ENCODE results near the gene GRK3. TPM values are rescaled to one million over a fixed set of nuclear protein-coding genes. Genes with fewer than 3 reads are reported as not detected.
"Not testable (repeated sequence)": the region's sequence is repeated elsewhere in the genome, so short reads cannot be mapped to it uniquely, and the experiment has no call there.

The GRK3 gene
- total RNA-seq, 1 donor from 2014 or later = 0.20 TPM

GRCh38 chr22:25697181-25697664 lies 132.7 kb downstream of the GRK3 start:
- no peak for DNase-seq (ENCODE audit: low read depth, low spot score)

- no peak for DNase-seq (ENCODE audit: low read depth, low spot score)
Observed at GRCh38 chr22:25697978-25698377, 133.5 kb downstream of the GRK3 start.

GRCh38 chr22:25698461-25698860 lies 134.0 kb downstream of the GRK3 start:
- DNase-seq (ENCODE audit: low read depth, low spot score) = no peak

- no peak for DNase-seq (ENCODE audit: low read depth, low spot score)
Observed at GRCh38 chr22:25698978-25699377, 134.5 kb downstream of the GRK3 start.

- DNase-seq (ENCODE audit: low read depth, low spot score) = no peak
Observed at GRCh38 chr22:25701056-25701780, 136.7 kb downstream of the GRK3 start.

GRCh38 chr22:25702040-25702439 lies 137.6 kb downstream of the GRK3 start:
- no peak for DNase-seq (ENCODE audit: low read depth, low spot score)

GRCh38 chr22:25702571-25703167 lies 138.2 kb downstream of the GRK3 start:
- no peak for DNase-seq (ENCODE audit: low read depth, low spot score)

GRCh38 chr22:25704701-25705100 lies 140.2 kb downstream of the GRK3 start:
- no peak for DNase-seq (ENCODE audit: low read depth, low spot score)

- DNase-seq (ENCODE audit: low read depth, low spot score) = no peak
Observed at GRCh38 chr22:25706197-25706596, 141.7 kb downstream of the GRK3 start.

- DNase-seq (ENCODE audit: low read depth, low spot score) = not testable (repeated sequence)
Observed at GRCh38 chr22:25708430-25708829, 144.0 kb downstream of the GRK3 start.

GRCh38 chr22:25709758-25710157 lies 145.3 kb downstream of the GRK3 start:
- no peak for DNase-seq (ENCODE audit: low read depth, low spot score)

- DNase-seq (ENCODE audit: low read depth, low spot score) = no peak
Observed at GRCh38 chr22:25710501-25710900, 146.0 kb downstream of the GRK3 start.

GRCh38 chr22:25711491-25711890 lies 147.0 kb downstream of the GRK3 start:
- no peak for DNase-seq (ENCODE audit: low read depth, low spot score)

GRCh38 chr22:25712661-25713400 lies 148.4 kb downstream of the GRK3 start:
- DNase-seq (ENCODE audit: low read depth, low spot score) = no peak

GRCh38 chr22:25714070-25714469 lies 149.6 kb downstream of the GRK3 start:
- no peak for DNase-seq (ENCODE audit: low read depth, low spot score)

GRCh38 chr22:25714739-25715138 lies 150.3 kb downstream of the GRK3 start:
- no peak for DNase-seq (ENCODE audit: low read depth, low spot score)

GRCh38 chr22:25716637-25717036 lies 152.2 kb downstream of the GRK3 start:
- no peak for DNase-seq (ENCODE audit: low read depth, low spot score)

GRCh38 chr22:25718135-25718840 lies 153.8 kb downstream of the GRK3 start:
- DNase-seq (ENCODE audit: low read depth, low spot score) = no peak

GRCh38 chr22:25722223-25722622 lies 157.7 kb downstream of the GRK3 start:
- DNase-seq (ENCODE audit: low read depth, low spot score) = no peak

- no peak for DNase-seq (ENCODE audit: low read depth, low spot score)
Observed at GRCh38 chr22:25722626-25723025, 158.2 kb downstream of the GRK3 start.

- no peak for DNase-seq (ENCODE audit: low read depth, low spot score)
Observed at GRCh38 chr22:25726241-25726640, 161.8 kb downstream of the GRK3 start.

- no peak for DNase-seq (ENCODE audit: low read depth, low spot score)
Observed at GRCh38 chr22:25728071-25728470, 163.6 kb downstream of the GRK3 start.
